ENCODE results near the gene DAND5.

The DAND5 gene

GRCh38 chr19:13011653-13012389 lies 42.4 kb downstream of the DAND5 start:
- no peak for DNase-seq

GRCh38 chr19:13012390-13012689 lies 43.0 kb downstream of the DAND5 start:
- no peak for DNase-seq

GRCh38 chr19:13012690-13013608 lies 43.6 kb downstream of the DAND5 start:
- DNase-seq = no peak

DNA sequence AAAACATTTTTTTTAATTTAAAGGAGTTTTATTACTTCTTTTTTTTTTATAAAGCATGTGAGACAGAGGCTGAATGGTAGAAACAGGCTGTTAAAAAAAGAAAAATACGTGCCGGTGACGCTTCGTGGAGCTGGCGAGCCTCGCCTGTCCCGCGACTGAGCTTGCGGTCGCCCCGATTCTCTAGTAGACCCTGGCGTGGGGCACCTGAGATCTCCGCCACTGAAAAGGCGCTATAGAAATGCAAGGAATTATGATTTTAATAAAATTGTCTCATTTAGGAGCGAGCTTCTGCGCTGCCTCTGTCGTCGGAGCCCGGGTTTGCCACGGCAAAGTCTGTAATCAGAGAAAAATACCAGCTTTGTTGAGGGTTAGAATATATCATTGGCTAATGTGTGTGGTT lies 44.3 kb downstream of the DAND5 start:
- DNase-seq = no peak

- DNase-seq = no peak
Observed at GRCh38 chr19:13014101-13014920, 44.9 kb downstream of the DAND5 start.

DNA sequence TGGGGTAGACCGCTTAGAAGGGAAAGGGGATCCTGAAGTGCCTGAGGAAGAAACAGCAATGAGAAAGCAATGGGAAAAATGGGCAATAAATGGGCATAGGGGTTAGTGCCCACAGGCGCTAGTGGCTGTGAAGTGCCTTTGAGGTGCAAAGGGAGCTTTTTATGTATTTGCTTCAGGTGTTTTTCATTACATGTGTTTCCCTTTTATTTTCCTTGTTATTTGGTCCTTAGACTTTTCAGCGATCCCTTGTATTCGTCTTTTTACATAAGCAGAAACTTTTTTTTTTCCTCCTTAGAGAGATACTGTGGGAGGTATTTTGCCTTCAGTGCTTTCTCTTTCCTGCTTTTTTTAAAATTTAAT lies 45.5 kb downstream of the DAND5 start:
- no peak for DNase-seq

DNA sequence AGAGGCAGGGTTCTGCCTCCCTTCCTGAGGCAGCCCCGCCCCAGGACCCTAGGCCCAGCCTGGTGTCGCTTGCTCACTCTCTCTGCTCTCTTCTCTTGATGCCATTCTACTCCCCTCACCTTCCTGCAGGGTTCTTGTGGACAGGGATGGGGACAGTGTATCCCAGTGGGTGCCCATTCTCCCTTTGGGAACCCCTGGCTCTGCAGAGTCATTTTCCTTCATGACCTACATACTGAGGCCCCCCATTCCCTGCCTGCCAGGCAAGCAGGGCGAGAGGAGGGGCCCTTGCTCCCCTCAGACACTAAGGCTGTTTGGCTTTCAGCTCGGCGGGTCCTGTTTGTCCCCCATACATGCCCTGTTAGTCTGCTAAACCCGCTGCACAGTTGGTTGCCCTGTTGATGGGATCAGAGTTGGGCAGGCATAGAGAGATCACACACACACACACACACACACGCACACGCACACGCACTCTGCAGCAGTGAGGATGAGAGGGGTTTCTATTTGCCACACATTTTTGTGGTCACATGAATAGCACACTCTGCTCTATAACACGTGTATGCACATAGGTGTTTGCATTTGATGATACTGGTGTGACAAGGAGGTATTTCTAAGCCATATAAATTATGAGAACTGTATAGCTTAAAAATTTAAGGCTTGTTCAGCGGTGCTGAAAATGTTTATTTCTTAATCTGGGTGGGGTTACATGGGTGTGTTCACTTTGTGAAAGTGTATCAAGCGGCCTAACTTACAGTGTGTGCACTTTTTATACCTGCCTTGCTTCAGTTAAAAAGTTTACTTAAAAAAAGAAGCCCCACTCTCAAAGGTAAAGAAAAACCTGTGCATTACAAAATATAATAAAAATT lies 46.2 kb downstream of the DAND5 start:
- peak in 1 of 2 experiments; percentile 38 for DNase-seq

GRCh38 chr19:13016245-13016627 lies 46.9 kb downstream of the DAND5 start:
- DNase-seq = no peak

GRCh38 chr19:13016628-13017305 lies 47.4 kb downstream of the DAND5 start:
- no peak for DNase-seq

GRCh38 chr19:13017306-13018034 lies 48.1 kb downstream of the DAND5 start:
- DNase-seq = no peak

DNA sequence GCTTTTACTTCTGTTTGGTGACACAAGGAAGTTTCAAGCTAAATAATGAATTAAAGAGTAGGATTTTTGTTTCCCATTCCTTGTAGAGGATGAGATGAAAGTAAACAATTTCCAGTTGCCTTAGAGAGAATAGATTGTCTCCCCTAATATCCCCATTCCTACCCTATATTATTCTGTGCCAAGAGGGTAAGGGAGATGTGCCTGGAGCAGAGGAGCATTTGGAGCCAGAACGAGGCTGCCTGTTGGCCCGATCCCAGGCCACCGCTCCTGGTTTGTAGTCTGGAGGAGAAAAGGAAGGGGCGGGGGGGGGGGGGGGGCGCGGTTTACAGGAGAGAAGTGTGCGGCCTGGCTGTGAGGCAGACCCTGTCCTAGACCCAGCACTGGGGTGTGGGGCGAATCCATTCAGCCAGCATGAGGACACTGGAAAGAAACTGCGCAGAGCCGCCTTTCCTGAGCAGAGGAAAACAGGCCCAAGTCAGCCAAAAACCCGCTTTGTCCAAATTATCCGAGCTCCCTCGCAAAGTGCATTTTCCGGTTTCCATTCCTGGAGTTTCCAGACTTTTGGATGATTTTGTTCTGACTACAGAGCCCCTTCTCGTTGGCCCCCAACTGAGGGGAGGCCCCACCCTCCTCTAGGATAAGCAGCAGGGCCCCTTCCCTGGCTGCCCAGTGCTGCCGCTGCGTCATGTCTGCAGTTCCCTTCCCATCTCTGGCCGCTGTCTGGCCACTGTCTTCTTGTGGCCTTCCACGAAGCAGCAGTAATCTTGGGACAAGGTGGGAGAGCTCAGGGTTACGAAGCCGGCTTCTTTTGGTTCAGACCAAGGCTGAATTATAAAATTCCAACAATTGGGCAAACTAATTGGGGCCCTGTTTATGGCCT lies 48.9 kb downstream of the DAND5 start:
- DNase-seq = no peak

DNA sequence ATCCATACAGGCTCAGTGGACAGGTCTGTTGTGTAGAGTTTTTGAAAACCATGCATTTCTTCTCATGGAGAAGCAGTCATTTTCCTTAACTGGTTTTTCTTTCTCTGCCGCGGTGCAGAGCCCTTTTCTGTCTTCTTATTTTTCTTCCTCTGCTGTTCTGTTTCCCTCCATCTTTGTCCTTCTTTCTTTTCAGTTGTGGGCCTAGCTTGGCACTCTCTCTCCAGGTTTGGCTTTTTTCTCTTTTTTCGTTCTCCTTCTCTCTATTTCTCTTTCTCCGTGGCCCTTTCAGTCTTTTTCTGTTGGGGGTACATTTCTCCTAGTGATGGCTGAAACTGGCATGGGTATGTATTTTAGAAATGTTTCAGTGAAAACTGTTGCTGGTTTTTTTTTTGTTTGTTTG lies 50.0 kb downstream of the DAND5 start:
- no peak for DNase-seq

DNA sequence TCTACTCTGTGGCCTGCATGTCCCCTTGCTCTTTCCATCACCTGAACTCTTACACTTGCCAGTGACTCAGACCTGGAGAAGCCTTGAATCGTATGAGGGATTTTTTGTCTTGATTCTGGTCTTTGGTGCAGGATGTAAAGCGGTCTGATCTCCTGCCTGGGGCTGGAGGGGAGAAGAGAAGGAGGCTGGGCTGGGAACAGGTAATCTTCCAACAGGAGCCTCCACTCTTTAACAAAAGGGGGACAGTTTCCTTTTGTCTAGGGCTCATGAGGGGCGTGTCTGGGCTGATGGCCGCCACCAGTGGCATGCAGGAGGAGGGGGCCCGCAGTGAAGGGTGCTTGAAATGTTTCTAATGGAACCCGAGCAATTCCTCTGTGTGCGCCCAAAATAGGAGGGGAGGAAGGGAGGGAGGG lies 50.6 kb downstream of the DAND5 start:
- DNase-seq = no peak

- DNase-seq = peak; percentile 52 to 65
Observed at GRCh38 chr19:13022111-13022858, 52.9 kb downstream of the DAND5 start.

DNA sequence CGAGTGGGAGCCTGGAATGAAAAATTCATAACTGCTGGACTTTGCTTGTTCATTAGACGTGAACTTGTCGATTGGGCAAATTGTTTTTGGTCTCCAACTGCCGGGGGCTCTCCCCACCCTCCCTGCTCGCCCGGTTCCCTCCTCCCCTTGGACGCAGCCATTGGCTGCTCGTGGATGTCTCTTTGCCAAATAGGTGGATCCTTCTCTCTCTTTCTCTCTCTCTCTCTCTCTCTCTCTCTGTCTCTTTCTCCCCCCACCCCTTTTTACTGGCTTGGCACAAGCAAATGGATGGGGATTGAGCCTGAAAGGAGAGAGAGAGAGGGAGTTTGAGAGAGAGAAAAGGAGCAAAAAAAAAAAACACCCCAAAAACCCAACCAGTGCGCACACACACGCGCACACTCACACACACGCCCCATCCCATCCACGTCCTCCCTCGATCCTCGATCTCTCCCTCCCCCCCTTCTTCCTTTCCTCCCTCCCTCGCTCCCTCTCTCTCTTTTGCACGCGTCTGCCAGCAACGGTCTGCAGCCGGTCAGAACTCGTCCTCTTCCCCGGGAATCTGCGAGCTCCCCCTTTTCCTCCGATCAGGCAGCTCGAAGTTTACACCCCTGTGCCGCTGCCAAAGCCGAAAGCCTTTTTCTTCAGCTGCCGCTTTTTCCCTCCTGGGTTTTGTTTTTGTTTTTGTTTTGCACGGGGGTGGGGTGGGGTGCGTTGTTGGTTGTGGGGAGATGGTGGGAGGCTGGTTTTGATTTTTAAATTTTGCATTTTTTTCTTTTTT lies 53.7 kb downstream of the DAND5 start:
- peak; percentile 62 to 65 for DNase-seq

- DNase-seq = no peak
Observed at GRCh38 chr19:13023656-13024055, 54.3 kb downstream of the DAND5 start.

Measured in NCI-H526 (cell line).